HEK293 (cell line): ENCODE measurements around the gene LMO4.

ENCODE experiments used
- CTCF ChIA-PET: fragments of 350-600 bp; formaldehyde crosslinking; extraction: SDS; loops from one replicate; lab custom pipeline; 2021; ENCODE audit warnings: antibody characterized with exemption; lab: Yijun Ruan, JAX
- POLR2A ChIA-PET: fragments of 300-600 bp; formaldehyde crosslinking; extraction: SDS; loops from one replicate; lab custom pipeline; 2020; ENCODE audit warnings: antibody characterized with exemption, inconsistent platforms; lab: Yijun Ruan, JAX
- H3K27ac ChIP-seq: fragments of 200-500 bp; sonication (Bioruptor generic); 2 replicates; pipeline ENCODE4 v1.5.1; 2014; ENCODE audit warnings: low read depth, low read length, control low read depth, inconsistent platforms; ENCODE audit errors: extremely low read depth
- H3K36me3 ChIP-seq, 2 experiments: fragments of 200-500 bp in 1 of 2; sonication (Bioruptor generic) in 1 of 2; 1 replicate in 1 of 2; 2 replicates in 1 of 2; pipeline ENCODE4 v1.5.1; 2014 to 2017; ENCODE audit warnings: inconsistent platforms in 2 of 2, low read length in 2 of 2; ENCODE audit not compliant: control insufficient read depth in 2 of 2, insufficient read depth in 1 of 2
- H3K4me1 ChIP-seq: fragments of 200-500 bp; sonication (Bioruptor generic); 2 replicates; pipeline ENCODE4 v1.5.1; 2014; ENCODE audit warnings: mild to moderate bottlenecking, low read length, inconsistent platforms; ENCODE audit not compliant: control insufficient read depth, insufficient read depth
- H3K4me3 ChIP-seq: 2 replicates; pipeline ENCODE4 v1.5.1; 2011; ENCODE audit warnings: low read depth, mild to moderate bottlenecking, control low read depth, low read length, moderate library complexity
- H3K9me3 ChIP-seq: fragments of 200-500 bp; sonication (Bioruptor generic); 2 replicates; pipeline ENCODE4 v1.5.1; 2014; ENCODE audit warnings: low read depth, low read length, inconsistent platforms; ENCODE audit not compliant: control insufficient read depth, insufficient read depth
- GFI1B ChIP-seq: fragments of 450-650 bp; formaldehyde crosslinking; IDR thresholded peaks from 2 replicates; pipeline ENCODE4 v1.5.1; 2016; ENCODE audit warnings: missing biosample characterization, missing genetic modification characterization
- GLIS2 ChIP-seq: fragments of 450-650 bp; formaldehyde crosslinking; IDR thresholded peaks from 2 replicates; pipeline ENCODE4 v1.5.1; 2016; ENCODE audit warnings: missing biosample characterization, missing genetic modification characterization
- HOXA7 ChIP-seq: sonication (generic); formaldehyde crosslinking; IDR thresholded peaks from 2 replicates; pipeline ENCODE4 v1.8.1; 2022; ENCODE audit warnings: missing genetic modification reagents, borderline replicate concordance
- HOXD13 ChIP-seq: sonication (generic); formaldehyde crosslinking; IDR thresholded peaks from 2 replicates; pipeline ENCODE4 v1.8.0; 2022; ENCODE audit warnings: missing genetic modification reagents, borderline replicate concordance
- IKZF3 ChIP-seq: fragments of 450-650 bp; IDR thresholded peaks from 2 replicates; pipeline ENCODE4 v1.5.0; 2018; ENCODE audit warnings: missing biosample characterization, mild to moderate bottlenecking, missing genetic modification characterization, moderate library complexity
- INSM2 ChIP-seq: fragments of 450-650 bp; formaldehyde crosslinking; IDR thresholded peaks from 2 replicates; pipeline ENCODE4 v1.5.1; 2016; ENCODE audit warnings: missing biosample characterization, missing genetic modification characterization
- PRDM1 ChIP-seq: fragments of 450-650 bp; formaldehyde crosslinking; IDR thresholded peaks from 2 replicates; pipeline ENCODE4; 2016; ENCODE audit warnings: missing biosample characterization, missing genetic modification characterization
- SCRT1 ChIP-seq: fragments of 450-650 bp; formaldehyde crosslinking; IDR thresholded peaks from 2 replicates; pipeline ENCODE4 v1.5.1; 2016; ENCODE audit warnings: missing biosample characterization, missing genetic modification characterization, borderline replicate concordance
- SETDB1 ChIP-seq: IDR thresholded peaks from one replicate; pipeline ENCODE4 v1.6.1; 2017; ENCODE audit warnings: mild to moderate bottlenecking, low read length, moderate library complexity, mixed read lengths; ENCODE audit not compliant: insufficient read length
- ZBTB6 ChIP-seq: fragments of 450-650 bp; formaldehyde crosslinking; IDR thresholded peaks from 2 replicates; pipeline ENCODE4 v1.5.1; 2017; ENCODE audit warnings: missing biosample characterization, missing genetic modification characterization
- ZFP3 ChIP-seq: fragments of 450-650 bp; formaldehyde crosslinking; IDR thresholded peaks from 2 replicates; pipeline ENCODE4 v1.5.1; 2016; ENCODE audit warnings: low read depth, missing biosample characterization, missing genetic modification characterization
- ZFP69B ChIP-seq: fragments of 450-650 bp; formaldehyde crosslinking; IDR thresholded peaks from 2 replicates; pipeline ENCODE4 v1.5.1; 2016; ENCODE audit warnings: missing biosample characterization, missing genetic modification characterization
- ZNF121 ChIP-seq: fragments of 450-650 bp; formaldehyde crosslinking; IDR thresholded peaks from 2 replicates; pipeline ENCODE4 v1.5.1; 2016; ENCODE audit warnings: missing biosample characterization, missing genetic modification characterization
- ZNF292 ChIP-seq: fragments of 450-650 bp; formaldehyde crosslinking; IDR thresholded peaks from 2 replicates; pipeline ENCODE4 v1.5.1; 2016; ENCODE audit warnings: low read depth, missing biosample characterization, missing genetic modification characterization, borderline replicate concordance
- ZNF341 ChIP-seq: fragments of 450-650 bp; formaldehyde crosslinking; IDR thresholded peaks from 2 replicates; pipeline ENCODE4; 2016; ENCODE audit warnings: low read depth, missing biosample characterization, missing genetic modification characterization
- ZNF350 ChIP-seq: fragments of 450-650 bp; formaldehyde crosslinking; IDR thresholded peaks from 2 replicates; pipeline ENCODE4 v1.5.0; 2017; ENCODE audit warnings: missing biosample characterization, mild to moderate bottlenecking, missing genetic modification characterization
- ZNF391 ChIP-seq: fragments of 450-650 bp; formaldehyde crosslinking; IDR thresholded peaks from 2 replicates; pipeline ENCODE4 v1.5.1; 2016; ENCODE audit warnings: low read depth, missing biosample characterization, missing genetic modification characterization, borderline replicate concordance
- ZNF398 ChIP-seq: fragments of 450-650 bp; formaldehyde crosslinking; IDR thresholded peaks from 2 replicates; pipeline ENCODE4 v1.5.1; 2017; ENCODE audit warnings: missing biosample characterization, missing genetic modification characterization
- ZNF510 ChIP-seq: fragments of 450-650 bp; formaldehyde crosslinking; IDR thresholded peaks from 2 replicates; pipeline ENCODE4 v1.5.1; 2018; ENCODE audit warnings: mild to moderate bottlenecking, missing genetic modification characterization, missing biosample characterization; ENCODE audit not compliant: insufficient replicate concordance
- ZNF654 ChIP-seq: fragments of 450-650 bp; formaldehyde crosslinking; IDR thresholded peaks from 2 replicates; pipeline ENCODE4 v1.5.1; 2016; ENCODE audit warnings: low read depth, missing biosample characterization, missing genetic modification characterization
- ZNF660 ChIP-seq: fragments of 450-650 bp; IDR thresholded peaks from 2 replicates; pipeline ENCODE4 v1.5.1; 2018; ENCODE audit warnings: missing biosample characterization, mild to moderate bottlenecking, missing genetic modification characterization
- ZNF664 ChIP-seq: fragments of 450-650 bp; formaldehyde crosslinking; IDR thresholded peaks from 2 replicates; pipeline ENCODE4 v1.5.1; 2016; ENCODE audit warnings: missing biosample characterization, missing genetic modification characterization
- ZNF777 ChIP-seq: fragments of 450-650 bp; formaldehyde crosslinking; IDR thresholded peaks from 2 replicates; pipeline ENCODE4 v1.5.1; 2017; ENCODE audit warnings: missing biosample characterization, missing genetic modification characterization, borderline replicate concordance
- ZSCAN30 ChIP-seq: fragments of 450-650 bp; IDR thresholded peaks from 2 replicates; pipeline ENCODE4 v1.5.1; 2018; ENCODE audit warnings: missing biosample characterization, mild to moderate bottlenecking, missing genetic modification characterization, moderate library complexity
- TF ChIP-seq, protein P1 (sequence below): fragments of 450-650 bp; formaldehyde crosslinking; IDR thresholded peaks from 2 replicates; pipeline ENCODE4 v1.5.1; 2016; ENCODE audit warnings: missing biosample characterization, missing genetic modification characterization
- TF ChIP-seq, protein P2 (sequence below): fragments of 450-650 bp; formaldehyde crosslinking; IDR thresholded peaks from 2 replicates; pipeline ENCODE4 v1.5.1; 2016; ENCODE audit warnings: missing biosample characterization, missing genetic modification characterization

Gene LMO4

DNA sequence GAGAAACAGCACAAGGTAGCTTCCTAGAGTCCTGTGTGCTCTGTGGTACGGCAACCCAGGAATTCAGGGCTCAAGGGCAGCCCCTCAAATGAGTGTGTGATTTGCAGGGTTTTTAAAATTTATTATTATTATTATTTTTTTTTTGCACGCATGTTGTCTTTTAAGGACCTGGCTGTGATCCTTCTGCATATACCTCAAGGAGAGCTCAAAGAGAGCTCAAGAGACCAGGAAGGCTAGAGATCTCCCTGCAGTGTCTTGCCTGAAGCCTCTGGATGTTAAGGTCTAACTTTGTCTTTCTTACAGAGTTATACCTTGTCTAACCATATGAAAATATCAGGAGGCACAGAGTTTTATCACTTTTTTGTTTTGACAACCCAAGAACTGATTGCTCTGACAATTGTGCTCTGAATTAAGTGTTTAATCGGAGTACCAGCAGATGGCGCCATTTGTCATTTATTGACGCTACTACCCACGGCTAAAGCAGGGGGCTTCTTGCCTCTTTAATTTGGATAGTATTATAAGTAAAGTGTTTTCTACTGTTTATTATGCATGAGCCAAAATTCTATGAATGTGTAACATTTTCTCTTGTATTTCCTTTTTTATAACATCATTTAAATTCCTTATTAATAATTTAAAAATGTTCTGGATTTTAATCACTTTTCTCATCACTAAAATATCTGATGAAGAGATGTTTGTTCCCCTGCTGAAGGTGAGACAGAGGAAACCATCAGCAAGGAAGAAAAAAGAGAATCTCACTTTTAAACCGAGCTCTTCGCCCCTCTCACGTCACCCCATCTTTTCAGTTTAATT lies 35.8 kb upstream of the LMO4 start:
- Histone ChIP-seq H3K9me3 (no peaks in the 10 kb centered on the region), H3K4me3 (no peak overlapping the region), H3K36me3 (no peaks in the 10 kb centered on the region), H3K4me1 (no peaks in the 10 kb centered on the region), H3K27ac (no peak overlapping the region)
- CTCF ChIA-PET, result interaction anchor here (0.5 to 2.4 kb wide), 35 partner anchors 9 to 1301 kb away, joined by 3 to 12 read pairs (median 4); no protein-coding TSS in a partner anchor
- TF ChIP-seq PRDM1 (tag by site-specific recombination) (no peak), ZNF654 (tag by site-specific recombination) (peak; percentile 89), ZNF660 (tag by site-specific recombination) (peak; percentile 80; the same call in 1 of the 2 replicates), GLIS2 (tag by site-specific recombination) (no peak), ZNF664 (peak; percentile 76; the same call in 1 of the 2 replicates), SCRT1 (tag by site-specific recombination) (no peak)
- TF ChIP-seq, protein P1, sequence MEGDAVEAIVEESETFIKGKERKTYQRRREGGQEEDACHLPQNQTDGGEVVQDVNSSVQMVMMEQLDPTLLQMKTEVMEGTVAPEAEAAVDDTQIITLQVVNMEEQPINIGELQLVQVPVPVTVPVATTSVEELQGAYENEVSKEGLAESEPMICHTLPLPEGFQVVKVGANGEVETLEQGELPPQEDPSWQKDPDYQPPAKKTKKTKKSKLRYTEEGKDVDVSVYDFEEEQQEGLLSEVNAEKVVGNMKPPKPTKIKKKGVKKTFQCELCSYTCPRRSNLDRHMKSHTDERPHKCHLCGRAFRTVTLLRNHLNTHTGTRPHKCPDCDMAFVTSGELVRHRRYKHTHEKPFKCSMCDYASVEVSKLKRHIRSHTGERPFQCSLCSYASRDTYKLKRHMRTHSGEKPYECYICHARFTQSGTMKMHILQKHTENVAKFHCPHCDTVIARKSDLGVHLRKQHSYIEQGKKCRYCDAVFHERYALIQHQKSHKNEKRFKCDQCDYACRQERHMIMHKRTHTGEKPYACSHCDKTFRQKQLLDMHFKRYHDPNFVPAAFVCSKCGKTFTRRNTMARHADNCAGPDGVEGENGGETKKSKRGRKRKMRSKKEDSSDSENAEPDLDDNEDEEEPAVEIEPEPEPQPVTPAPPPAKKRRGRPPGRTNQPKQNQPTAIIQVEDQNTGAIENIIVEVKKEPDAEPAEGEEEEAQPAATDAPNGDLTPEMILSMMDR (tag by site-specific recombination), result peak; percentile 57
- POLR2A ChIA-PET, result no interaction called here

- Histone ChIP-seq H3K36me3 (no peaks in the 10 kb centered on the region), H3K27ac (no peak overlapping the region), H3K4me3 (no peak overlapping the region), H3K9me3 (no peaks in the 10 kb centered on the region), H3K4me1 (no peaks in the 10 kb centered on the region)
- CTCF ChIA-PET, result interaction anchor here (1.0 to 1.3 kb wide), 4 partner anchors 13 to 1301 kb away, joined by 3 to 5 read pairs (median 3); no protein-coding TSS in a partner anchor
- TF ChIP-seq ZNF341 (tag by site-specific recombination) (no peak), ZNF777 (no peak), HOXA7 (CRISPR knock-in tag) (no peak), HOXD13 (CRISPR knock-in tag) (no peak), ZNF292 (no peak), ZNF121 (tag by site-specific recombination) (no peak), INSM2 (tag by site-specific recombination) (no peak), ZFP69B (tag by site-specific recombination) (no peak), ZNF398 (tag by site-specific recombination) (no peak), ZNF350 (tag by site-specific recombination) (no peak), ZFP3 (tag by site-specific recombination) (no peak), ZNF391 (tag by site-specific recombination) (no peak), ZNF510 (no peak), ZSCAN30 (tag by site-specific recombination) (no peak), GFI1B (no peak), SETDB1 (no peak), ZBTB6 (tag by site-specific recombination) (no peak), IKZF3 (tag by site-specific recombination) (no peak)
- TF ChIP-seq, protein P2, sequence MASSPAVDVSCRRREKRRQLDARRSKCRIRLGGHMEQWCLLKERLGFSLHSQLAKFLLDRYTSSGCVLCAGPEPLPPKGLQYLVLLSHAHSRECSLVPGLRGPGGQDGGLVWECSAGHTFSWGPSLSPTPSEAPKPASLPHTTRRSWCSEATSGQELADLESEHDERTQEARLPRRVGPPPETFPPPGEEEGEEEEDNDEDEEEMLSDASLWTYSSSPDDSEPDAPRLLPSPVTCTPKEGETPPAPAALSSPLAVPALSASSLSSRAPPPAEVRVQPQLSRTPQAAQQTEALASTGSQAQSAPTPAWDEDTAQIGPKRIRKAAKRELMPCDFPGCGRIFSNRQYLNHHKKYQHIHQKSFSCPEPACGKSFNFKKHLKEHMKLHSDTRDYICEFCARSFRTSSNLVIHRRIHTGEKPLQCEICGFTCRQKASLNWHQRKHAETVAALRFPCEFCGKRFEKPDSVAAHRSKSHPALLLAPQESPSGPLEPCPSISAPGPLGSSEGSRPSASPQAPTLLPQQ (tag by site-specific recombination), result no peak
- POLR2A ChIA-PET, result no interaction called here
These were observed 34.0 kb upstream of the LMO4 start for GRCh38 chr1:87294633-87295032.
